Activated CD4-positive, alpha-beta T cell treated with anti-CD3 and anti-CD28 coated beads, Interleukin-2, Interleukin-6, amounts not matched to agents 100 ng/mL and 50 ng/mL, durations not matched to agents 16 hours and 8 hours (primary cell): ENCODE results near the gene FRG2.
A peak's percentile ranks its signal among the peaks of the same experiment; 100 is the strongest.
"Not testable (repeated sequence)": the region's sequence is repeated elsewhere in the genome, so short reads cannot be mapped to it uniquely, and the experiment has no call there.

Experiments
- DNase-seq: peaks from one replicate; pipeline ENCODE4 v3.0.0-alpha.2; 2020

FRG2 gene

DNA sequence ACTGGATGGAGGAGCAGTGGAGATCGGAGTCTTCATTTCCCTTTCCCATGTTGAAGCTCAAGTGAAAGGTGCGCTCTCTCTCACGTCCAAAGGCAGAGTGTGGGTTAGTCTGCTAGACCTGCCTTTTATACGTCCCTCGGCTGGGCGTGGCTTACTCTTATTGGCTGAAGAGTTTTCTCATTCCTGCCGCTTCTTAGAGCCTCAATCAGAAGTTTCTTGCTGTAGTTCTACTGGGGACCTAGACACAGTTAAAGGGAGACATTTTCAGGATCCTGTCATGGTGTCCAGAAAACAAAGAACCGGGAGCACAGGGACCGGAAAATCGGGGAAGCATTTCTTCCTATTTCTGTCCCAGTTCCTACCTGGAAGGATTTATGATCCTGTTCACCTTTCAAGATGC is at the start of gene FRG2:
Gene FRG2, minus strand, starts transcription at position 101 of the 400 bp plus-strand sequence. Its CDS starts 52 bp downstream, at position 49.
- DNase-seq, result not testable (repeated sequence)

- not testable (repeated sequence) for DNase-seq
Measured at GRCh38 chr4:190068351-190068750, 41.3 kb upstream of the FRG2 start.

DNA sequence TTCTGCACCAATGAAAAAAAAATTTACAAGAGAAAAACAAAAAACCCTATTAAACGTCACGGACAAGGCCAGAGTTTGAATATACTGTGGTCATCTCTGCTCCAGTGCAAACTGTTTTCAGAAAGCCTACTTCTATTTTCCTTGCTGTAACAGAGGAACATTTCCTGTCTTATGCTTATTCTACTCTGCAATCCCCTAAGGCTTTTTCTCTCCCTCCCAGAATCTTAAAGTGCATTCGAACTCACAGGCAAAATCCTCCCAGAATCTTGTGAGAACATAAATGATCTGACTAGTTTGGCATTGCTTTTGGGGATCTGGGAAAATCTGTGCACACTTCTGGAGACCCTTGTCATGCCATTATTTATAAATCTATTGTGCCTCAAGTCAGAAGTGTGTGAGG is 37.7 kb upstream of the FRG2 start:
- not testable (repeated sequence) for DNase-seq

DNA sequence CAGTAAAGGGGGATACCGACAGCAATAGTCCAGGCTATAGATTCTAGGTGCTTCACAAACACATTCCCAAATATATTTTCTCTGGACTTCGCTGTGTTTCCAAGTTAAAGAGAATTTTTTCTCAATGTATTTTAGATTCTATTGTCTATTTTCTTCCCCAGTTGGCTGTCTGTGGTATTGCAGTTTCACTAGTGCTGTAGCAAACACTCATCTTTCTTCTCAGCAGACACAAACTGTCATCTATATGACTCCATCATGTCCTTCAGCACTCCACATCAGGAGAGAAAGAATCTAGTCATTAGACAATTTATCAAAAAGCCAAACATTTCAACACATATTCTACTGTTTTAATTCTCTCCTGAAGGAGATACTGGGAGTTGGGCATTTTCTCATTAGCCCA is 37.3 kb upstream of the FRG2 start, which contains the start of gene DBET:
Gene DBET, plus strand, starts transcription at position 161 of the 400 bp plus-strand sequence.
- not testable (repeated sequence) for DNase-seq

DNA sequence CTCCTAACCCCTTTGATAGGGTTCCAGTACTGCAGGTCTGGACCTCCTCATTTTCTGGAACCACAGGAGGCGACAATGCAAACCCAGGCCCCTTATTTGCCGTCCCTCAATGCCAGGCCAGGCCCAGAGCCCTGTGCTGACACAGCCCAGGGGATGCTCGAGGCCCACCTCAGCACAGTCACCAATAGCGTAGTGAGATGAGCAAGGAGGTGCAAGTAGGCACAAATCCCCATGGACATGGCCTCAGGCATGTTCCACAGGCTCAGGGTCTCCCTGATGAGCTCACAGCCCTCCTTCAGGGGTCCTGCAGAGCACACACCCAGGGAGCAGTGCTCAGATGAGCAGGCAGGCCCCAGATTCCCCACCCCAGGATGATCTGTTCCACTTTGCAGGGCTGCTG is 31.9 kb upstream of the FRG2 start:
- not testable (repeated sequence) for DNase-seq

DNA sequence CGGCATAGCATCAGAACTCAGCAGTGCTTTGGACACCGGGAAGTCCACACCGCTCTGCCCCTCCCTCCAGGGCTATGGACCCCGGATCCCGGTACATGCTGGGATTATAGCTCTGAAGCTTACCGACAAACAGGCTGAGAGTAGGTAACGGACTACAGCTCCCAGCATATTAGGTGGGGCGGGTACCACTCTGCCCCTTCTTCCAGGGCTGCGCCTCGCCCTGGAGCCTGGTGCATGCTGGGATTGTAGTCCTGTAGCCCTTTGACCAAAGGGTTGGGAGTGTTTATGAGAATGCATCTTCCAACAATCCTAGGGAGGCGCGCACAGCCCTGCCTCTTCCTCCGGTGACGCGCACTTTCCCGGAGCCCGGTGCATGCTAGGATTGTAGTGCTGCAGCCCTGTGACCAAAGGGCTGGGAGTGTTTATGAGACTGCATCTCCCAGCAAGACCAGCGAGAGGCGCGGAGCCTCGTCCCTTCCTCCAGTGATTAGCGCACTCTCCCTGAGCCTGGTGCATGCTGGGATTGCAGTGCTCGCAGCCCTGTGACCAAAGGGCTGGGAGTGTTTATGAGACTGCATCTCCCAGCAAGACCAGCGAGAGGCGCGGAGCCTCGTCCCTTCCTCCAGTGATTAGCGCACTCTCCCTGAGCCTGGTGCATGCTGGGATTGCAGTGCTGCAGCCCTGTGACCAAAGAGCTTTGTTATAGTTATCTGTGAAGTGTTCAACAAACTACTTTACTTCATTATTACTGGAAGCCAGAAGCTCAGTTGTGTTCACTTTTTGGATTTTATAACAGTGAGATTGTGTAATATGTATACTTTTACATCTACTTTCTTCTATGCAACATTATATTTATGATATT is 22.6 kb upstream of the FRG2 start:
- DNase-seq, result peak; percentile 16

DNA sequence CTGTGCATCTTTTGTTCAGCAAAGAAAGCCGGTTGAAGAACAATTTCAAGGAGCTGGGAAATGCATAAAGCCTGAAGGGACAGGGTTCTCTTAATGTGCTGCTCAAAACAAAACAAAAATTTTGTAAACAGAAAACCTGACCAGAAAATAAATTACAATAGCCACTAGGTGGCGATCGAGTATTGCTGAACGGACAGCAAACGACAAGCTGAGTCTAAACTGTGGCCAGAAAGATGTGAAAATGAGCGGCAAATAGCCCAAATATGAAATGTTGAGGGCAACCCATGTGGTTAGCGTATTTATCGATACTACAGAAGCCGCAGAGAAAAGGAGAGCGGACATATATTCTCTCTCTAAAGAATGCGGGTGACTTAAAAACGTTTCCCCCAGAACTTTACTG is 20.6 kb upstream of the FRG2 start:
- DNase-seq, result not testable (repeated sequence)

DNA sequence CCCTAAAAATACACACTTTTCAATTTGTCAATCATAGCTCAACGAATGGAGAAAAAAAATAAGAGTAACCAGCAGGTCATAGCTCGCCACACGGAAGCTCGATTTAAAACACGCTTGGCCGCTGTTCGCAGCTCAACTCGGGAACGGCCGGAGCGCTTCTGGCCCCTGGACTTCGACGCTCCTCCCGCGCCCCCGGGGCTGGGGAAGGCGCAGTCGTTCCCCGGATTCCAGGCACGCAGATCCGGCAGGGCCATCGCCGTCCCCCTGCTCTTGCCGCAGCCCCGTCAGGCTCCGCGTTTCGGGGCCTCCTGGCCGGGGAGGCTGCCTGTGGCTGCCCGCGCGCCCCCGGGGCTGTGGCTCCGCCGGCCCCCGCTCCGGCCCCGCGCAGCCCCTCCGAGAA is 13.8 kb upstream of the FRG2 start:
- not testable (repeated sequence) for DNase-seq

GRCh38 chr4:190037704-190038388 is 10.8 kb upstream of the FRG2 start:
- DNase-seq, result peak; percentile 30

- peak; percentile 46 for DNase-seq
Measured at GRCh38 chr4:190031264-190031663, 4.2 kb upstream of the FRG2 start.

GRCh38 chr4:190022614-190023281 is 4.3 kb downstream of the FRG2 start:
- DNase-seq, result not testable (repeated sequence)

DNA sequence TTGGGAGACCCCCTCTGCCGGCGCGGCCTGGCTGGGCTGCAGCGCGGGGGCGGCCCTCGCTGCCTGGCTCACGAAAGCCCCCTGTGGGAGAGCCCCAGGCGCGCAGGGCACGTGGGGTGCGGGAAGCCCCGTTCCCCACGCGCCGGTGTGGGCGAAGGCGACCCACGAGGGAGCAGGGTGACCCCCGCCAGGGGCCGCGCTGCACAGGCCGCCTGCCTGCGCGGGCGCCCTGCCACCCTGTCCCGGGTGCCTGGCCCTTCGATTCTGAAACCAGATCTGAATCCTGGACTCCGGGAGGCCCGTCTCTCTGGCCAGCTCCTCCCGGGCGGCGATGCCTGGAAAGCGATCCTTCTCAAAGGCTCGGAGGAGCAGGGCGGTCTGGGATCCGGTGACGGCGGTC is 5.1 kb downstream of the FRG2 start:
- not testable (repeated sequence) for DNase-seq

DNA sequence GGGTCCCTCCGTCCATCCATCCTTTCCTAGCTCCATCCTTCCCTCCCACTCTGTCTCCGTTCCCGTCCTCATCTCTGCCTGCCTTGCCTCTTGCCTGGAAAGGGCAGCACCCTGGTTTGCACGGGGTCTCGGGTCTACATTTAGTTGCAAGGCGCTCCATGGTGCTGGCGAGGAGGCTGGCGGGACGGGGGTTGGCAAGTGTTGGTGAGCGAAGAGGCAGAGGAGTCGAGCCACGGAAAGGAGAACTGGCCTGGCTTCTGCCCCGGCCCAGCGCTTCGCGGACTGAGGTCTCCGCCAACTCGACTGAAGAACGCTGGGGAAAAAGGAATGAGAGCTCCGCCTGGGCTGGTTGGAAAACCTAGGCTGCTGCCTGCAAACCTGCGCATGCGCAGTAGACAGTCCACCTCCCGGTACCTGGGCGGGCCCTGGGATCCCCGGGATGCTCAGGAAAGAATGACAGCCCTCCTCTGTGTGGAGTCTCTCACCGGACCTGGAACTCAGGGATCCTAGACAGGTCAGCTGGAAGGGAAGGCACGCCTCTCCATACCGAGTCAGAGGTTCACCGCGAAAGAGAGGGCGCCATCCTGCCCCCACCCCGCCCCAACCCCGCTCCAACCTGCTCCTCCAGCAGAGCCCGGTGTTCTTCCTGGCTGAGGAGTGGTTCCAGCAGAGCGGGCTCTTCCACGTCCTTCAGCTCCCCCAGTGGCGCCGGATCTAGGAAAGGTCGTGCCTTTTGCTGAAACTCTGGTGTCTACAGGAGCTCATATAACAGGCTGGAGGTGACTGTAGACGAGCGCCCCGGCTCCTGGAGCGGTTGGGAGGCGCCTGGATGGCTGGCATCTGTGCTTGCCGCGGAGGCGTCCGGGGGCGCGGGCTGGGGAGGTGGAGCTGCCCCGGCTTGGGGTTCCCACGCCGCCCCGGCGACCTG is 6.0 kb downstream of the FRG2 start:
- peak; percentile 24 for DNase-seq

DNA sequence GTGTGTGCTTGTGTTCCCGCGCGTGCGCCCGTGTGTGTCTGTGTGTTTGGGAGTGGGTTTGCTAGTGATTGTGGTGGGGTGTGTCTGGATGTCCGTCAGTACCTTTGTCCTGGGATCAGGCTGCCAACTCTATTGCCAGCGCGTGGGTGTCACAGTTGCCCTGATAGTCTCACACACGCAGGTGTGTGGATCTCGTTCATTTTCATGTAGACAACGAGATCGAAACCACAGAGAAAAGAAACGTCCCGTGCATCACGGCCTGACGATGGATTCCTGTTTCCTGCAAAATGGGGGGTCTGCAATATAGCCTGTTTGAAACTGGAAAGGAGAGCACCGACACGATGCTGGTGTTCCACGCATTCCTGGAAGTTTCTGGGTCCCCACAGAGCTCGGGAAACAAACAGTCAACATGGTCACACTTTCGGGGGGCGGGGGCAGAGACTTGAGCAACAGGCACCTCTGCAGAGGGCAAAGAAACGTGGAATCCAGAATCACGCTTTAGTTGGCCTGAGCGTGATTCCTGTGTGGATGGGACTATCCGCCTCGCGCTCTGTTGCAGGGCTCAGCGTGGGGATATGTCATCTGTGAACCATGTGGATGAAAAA is 7.1 kb downstream of the FRG2 start:
- not testable (repeated sequence) for DNase-seq

DNA sequence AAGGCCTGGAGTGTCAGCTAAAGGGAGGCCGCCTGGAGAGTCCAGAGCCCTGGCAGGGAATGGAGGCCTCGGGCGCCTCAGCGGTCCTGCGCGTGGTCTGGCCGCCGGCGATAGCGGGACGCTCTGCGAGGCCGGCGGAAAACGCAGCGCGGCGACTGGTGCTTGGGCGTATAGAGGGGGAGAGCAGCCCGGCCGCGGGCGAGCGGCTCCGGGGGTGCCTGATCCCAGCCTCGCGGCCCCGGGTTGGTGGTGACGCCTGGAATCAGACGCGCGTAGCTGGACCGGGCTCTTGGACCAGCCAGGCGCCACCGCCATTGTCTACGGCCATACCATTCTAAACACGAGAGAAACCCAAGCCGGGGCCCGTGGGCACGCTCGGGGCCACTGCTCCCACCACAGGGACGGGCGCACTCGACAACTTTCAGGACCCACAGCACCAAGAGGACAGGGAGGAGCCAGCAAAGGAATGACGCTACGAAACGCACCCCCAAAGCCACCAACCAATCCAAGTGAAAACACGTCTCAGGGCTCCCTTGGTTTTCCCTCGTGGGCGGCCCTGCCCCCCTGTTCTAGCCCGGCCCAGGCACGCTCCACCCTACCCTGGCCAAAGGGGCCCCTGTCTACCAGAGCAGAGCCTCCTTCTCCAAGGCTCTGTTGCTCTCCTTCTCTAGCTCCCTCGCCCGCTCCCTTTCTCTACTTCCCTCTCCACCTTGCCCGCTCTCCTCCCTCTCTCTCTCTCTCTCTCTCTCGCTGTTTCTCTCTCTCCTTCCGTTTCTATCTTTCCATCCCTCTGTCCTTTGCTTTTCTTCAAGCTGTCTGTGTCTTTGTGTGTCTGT is 7.8 kb downstream of the FRG2 start:
- no peak for DNase-seq

- DNase-seq, result no peak
Measured at GRCh38 chr4:190018201-190018920, 8.7 kb downstream of the FRG2 start.

DNA sequence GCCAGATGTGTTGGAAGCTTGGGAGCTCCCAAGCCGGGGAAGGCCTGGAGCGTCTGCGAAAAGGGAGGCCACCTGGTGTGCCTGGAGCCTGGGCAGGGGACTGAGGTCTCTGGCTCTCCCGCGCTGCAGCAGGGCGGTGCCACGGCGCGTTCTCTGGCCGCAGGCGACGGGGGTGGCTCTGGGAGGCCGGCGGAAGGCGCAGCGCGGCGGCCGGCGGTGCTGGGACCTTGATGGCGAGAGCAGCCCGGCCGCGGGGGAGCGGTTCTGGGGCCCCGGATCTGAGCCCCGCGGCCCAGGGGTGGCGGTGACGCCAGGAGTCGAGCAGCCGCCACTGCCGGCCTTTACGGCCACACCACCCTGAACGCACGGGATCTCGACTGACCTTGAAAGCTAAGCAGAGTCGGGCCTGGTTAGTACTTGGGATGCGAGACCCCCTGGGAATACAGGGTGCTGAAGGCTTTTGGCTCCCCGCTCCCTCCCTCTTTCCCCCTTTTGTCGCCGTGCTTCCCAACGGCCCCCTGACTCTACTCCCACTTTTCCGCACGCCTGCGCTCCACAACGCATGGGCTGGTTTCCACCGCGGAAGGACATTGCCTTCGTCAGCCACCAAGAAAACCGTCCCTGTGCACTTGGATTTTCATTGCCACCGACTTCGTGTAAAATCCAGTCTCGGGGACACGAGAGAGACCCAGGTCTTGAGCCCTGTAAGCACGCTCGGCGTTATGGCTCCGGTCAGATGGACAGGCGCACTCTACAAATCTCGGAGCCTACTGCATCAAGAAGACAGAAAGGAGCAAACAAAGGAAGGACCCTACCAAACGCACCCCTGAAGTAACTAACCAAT is 9.5 kb downstream of the FRG2 start:
- no peak for DNase-seq

- DNase-seq, result no peak
Measured at GRCh38 chr4:190016369-190017289, 10.4 kb downstream of the FRG2 start.
